IMR-90 (cell line): ENCODE results near the gene SLC39A11.

Experiments
- RAD21 ChIP-seq: IDR thresholded peaks from 2 replicates; pipeline ENCODE4 v1.6.1; 2012; ENCODE audit warnings: low read length, improper control_type of control experiment
- TF ChIP-seq, protein P1 (sequence below): conservative IDR thresholded peaks from 2 replicates; pipeline ENCODE4 v1.5.1; 2012; ENCODE audit warnings: mild to moderate bottlenecking, low read depth, low read length, improper control_type of control experiment
- TF ChIP-seq, protein P2 (sequence below): fragments of 150-350 bp; IDR thresholded peaks from 2 replicates; pipeline ENCODE4 v1.6.1; 2017; ENCODE audit warnings: mild to moderate bottlenecking, antibody characterized with exemption, low read length, low read depth

DNA sequence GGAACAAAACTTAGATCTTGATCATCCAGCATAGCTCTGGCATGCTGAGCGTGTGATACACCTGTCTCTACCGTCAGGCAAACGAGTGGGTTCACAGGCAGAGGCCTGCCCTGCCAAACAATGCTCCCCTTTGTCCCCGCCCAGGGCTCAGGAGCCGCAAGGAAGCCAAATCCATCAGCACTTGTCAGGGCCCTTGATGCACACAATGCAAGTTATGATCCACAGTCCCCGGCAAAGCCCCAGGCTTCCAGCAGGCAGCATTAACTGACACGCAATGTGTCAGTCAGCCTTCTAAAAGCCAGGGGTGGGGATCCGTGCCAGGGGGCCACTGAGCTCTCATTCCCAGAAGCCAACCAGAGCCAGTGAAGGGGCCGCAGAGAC is 460.9 kb downstream of the SLC39A11 start:
- TF ChIP-seq, protein P1, sequence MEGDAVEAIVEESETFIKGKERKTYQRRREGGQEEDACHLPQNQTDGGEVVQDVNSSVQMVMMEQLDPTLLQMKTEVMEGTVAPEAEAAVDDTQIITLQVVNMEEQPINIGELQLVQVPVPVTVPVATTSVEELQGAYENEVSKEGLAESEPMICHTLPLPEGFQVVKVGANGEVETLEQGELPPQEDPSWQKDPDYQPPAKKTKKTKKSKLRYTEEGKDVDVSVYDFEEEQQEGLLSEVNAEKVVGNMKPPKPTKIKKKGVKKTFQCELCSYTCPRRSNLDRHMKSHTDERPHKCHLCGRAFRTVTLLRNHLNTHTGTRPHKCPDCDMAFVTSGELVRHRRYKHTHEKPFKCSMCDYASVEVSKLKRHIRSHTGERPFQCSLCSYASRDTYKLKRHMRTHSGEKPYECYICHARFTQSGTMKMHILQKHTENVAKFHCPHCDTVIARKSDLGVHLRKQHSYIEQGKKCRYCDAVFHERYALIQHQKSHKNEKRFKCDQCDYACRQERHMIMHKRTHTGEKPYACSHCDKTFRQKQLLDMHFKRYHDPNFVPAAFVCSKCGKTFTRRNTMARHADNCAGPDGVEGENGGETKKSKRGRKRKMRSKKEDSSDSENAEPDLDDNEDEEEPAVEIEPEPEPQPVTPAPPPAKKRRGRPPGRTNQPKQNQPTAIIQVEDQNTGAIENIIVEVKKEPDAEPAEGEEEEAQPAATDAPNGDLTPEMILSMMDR, result no peak
- TF ChIP-seq, protein P2, sequence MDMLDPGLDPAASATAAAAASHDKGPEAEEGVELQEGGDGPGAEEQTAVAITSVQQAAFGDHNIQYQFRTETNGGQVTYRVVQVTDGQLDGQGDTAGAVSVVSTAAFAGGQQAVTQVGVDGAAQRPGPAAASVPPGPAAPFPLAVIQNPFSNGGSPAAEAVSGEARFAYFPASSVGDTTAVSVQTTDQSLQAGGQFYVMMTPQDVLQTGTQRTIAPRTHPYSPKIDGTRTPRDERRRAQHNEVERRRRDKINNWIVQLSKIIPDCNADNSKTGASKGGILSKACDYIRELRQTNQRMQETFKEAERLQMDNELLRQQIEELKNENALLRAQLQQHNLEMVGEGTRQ, result no peak
- TF ChIP-seq RAD21, result no peak
